GM12878 (cell line): ENCODE measurements around the gene COL2A1. TPM values are rescaled to one million over a fixed set of nuclear protein-coding genes. Genes with fewer than 3 reads are reported as not detected.

ENCODE experiments used
- ATAC-seq: fragments of 200-7000 bp; cut with Tn5 transposase; 3 replicates; pipeline ENCODE4 v1.9.1; 2020; ENCODE audit warnings: mild to moderate bottlenecking, moderate library complexity
- BruUV-seq: library from RNA; stranded (reverse); fragments of 400-500 nt; replicated peaks from 2 replicates; lab custom pipeline; 2021; lab: Mats Ljungman, UMichigan
- CTCF ChIA-PET: fragments of 300-600 bp; sonication (Branson Sonifier 250); formaldehyde crosslinking; extraction: SDS; loops from one replicate; lab custom pipeline; 2021; ENCODE audit warnings: inconsistent platforms; lab: Yijun Ruan, JAX
- POLR2A ChIA-PET: fragments of 350-600 bp; formaldehyde crosslinking; extraction: SDS; loops from one replicate; lab custom pipeline; 2021; ENCODE audit warnings: inconsistent platforms; lab: Charles Lee
- RAD21 ChIA-PET: fragments of 300-600 bp; sonication (Branson Sonifier 250); formaldehyde crosslinking; loops from one replicate; lab custom pipeline; 2023; ENCODE audit warnings: antibody characterized with exemption; ENCODE audit not compliant: unreplicated experiment; lab: Charles Lee
- SMC1A ChIA-PET: fragments of 300-600 bp; sonication (Branson Sonifier 250); formaldehyde crosslinking; loops from one replicate; lab custom pipeline; 2023; ENCODE audit not compliant: unreplicated experiment, uncharacterized antibody; lab: Charles Lee
- DNase-seq: peaks from one replicate; pipeline ENCODE4 v3.0.0-alpha.2; 2011; ENCODE audit warnings: low read depth, low spot score
- FAIRE-seq: peaks from 3 replicates; lab custom pipeline; 2011; peaks lifted over from hg19 to GRCh38; lab: Jason Lieb, UNC
- H2AFZ ChIP-seq: 2 replicates; pipeline ENCODE4 v1.6.0; 2011; ENCODE audit warnings: low read depth, low read length, control low read depth; ENCODE audit not compliant: control insufficient read depth
- H3K27ac ChIP-seq: 2 replicates; pipeline ENCODE4 v1.5.1; 2011; ENCODE audit warnings: control low read depth; ENCODE audit not compliant: control insufficient read depth, insufficient read depth
- H3K27me3 ChIP-seq, 2 experiments: replicated peaks in 1 of 2; 2 replicates each; pipeline versions ENCODE4 v1.6.0 to v1.6.1; 2011; ENCODE audit warnings: low read length in 1 of 2; ENCODE audit not compliant: control insufficient read depth in 2 of 2, insufficient read depth in 2 of 2
- H3K36me3 ChIP-seq, 2 experiments: 2 replicates each; pipeline ENCODE4 v1.5.1; 2011; ENCODE audit warnings: low read length in 1 of 2; ENCODE audit not compliant: control insufficient read depth in 2 of 2, insufficient read depth in 2 of 2
- H3K4me1 ChIP-seq: 2 replicates; pipeline ENCODE4 v1.6.1; 2011; ENCODE audit warnings: mild to moderate bottlenecking, low read length, moderate library complexity, mixed read lengths; ENCODE audit not compliant: control insufficient read depth, insufficient read depth
- H3K4me2 ChIP-seq: 2 replicates; pipeline ENCODE4 v1.6.0; 2011; ENCODE audit warnings: control low read depth; ENCODE audit not compliant: control insufficient read depth, insufficient read depth
- H3K4me3 ChIP-seq: fragments of 200-600 bp; sonication (generic); 2 replicates; pipeline ENCODE4 v1.5.1; 2016
- H3K79me2 ChIP-seq: 2 replicates; pipeline ENCODE4 v1.6.0; 2011; ENCODE audit warnings: low read length; ENCODE audit not compliant: control insufficient read depth, insufficient read depth
- H3K9ac ChIP-seq: 2 replicates; pipeline ENCODE4 v1.8.0; 2011; ENCODE audit warnings: low read length, control low read depth, mixed read lengths; ENCODE audit not compliant: control insufficient read depth, insufficient read depth
- H3K9me3 ChIP-seq: replicated peaks from 3 replicates; pipeline ENCODE4 v1.5.1; 2011; ENCODE audit warnings: mild to moderate bottlenecking, low read length; ENCODE audit not compliant: control insufficient read depth, insufficient read depth
- H4K20me1 ChIP-seq: 2 replicates; pipeline ENCODE4 v1.6.0; 2011; ENCODE audit not compliant: control insufficient read depth, insufficient read depth
- CBFB ChIP-seq: IDR thresholded peaks from 2 replicates; pipeline ENCODE4 v1.6.1; 2016; ENCODE audit warnings: antibody characterized with exemption, low read depth
- E2F4 ChIP-seq: IDR thresholded peaks from 2 replicates; pipeline ENCODE4 v1.6.1; 2012; ENCODE audit warnings: low read depth, low read length, improper control_type of control experiment
- EED ChIP-seq: sonication (generic); IDR thresholded peaks from 2 replicates; pipeline ENCODE4 v1.6.1; 2016; ENCODE audit warnings: antibody characterized with exemption, low read depth
- EGR1 ChIP-seq, 2 experiments: IDR thresholded peaks; 1 replicate in 1 of 2; 2 replicates in 1 of 2; pipeline ENCODE4 v1.6.1; 2011 to 2012; ENCODE audit warnings: low read depth in 2 of 2, low read length in 2 of 2, borderline replicate concordance in 1 of 2, mild to moderate bottlenecking in 1 of 2, moderate library complexity in 1 of 2
- FOXM1 ChIP-seq: IDR thresholded peaks from 2 replicates; pipeline ENCODE4 v1.6.1; 2012; ENCODE audit warnings: low read depth, mild to moderate bottlenecking, inconsistent platforms, low read length, moderate library complexity
- HCFC1 ChIP-seq: fragments of 150-350 bp; IDR thresholded peaks from 2 replicates; pipeline ENCODE4 v1.6.1; 2014; ENCODE audit warnings: low read length
- MEF2A ChIP-seq: IDR thresholded peaks from 2 replicates; pipeline ENCODE4 v1.6.1; 2011; ENCODE audit warnings: low read depth, mild to moderate bottlenecking, low read length, moderate library complexity; ENCODE audit not compliant: insufficient read depth
- NFYA ChIP-seq: IDR thresholded peaks from 2 replicates; pipeline ENCODE4 v1.6.1; 2011; ENCODE audit warnings: low read depth, mild to moderate bottlenecking, low read length, improper control_type of control experiment, borderline replicate concordance
- RFX5 ChIP-seq: IDR thresholded peaks from 2 replicates; pipeline ENCODE4 v1.6.1; 2011; ENCODE audit warnings: low read depth, low read length, improper control_type of control experiment
- SIX5 ChIP-seq: IDR thresholded peaks from 2 replicates; pipeline ENCODE4 v1.6.1; 2011; ENCODE audit warnings: mild to moderate bottlenecking, low read depth, low read length, moderate library complexity; ENCODE audit not compliant: severe bottlenecking
- TCF12 ChIP-seq: IDR thresholded peaks from 2 replicates; pipeline ENCODE4 v1.6.1; 2011; ENCODE audit warnings: low read depth, mild to moderate bottlenecking, low read length
- WGBS: methylation state at CpG from one replicate; pipeline ENCODE4 v1.1.6; 2016; ENCODE audit warnings: low lambda C conversion rate; ENCODE audit not compliant: insufficient replicate concordance, insufficient coverage; ENCODE audit errors: missing lambda C conversion rate; 5-methylcytosine and 5-hydroxymethylcytosine counted together
- in situ Hi-C: fragments of 300-500 bp; cut with MboI; formaldehyde crosslinking; loops from 9 replicates; pipeline ENCODE4 v1.14.3; 2018; ENCODE audit warnings: mixed read lengths
- intact Hi-C: fragments of 100-400 bp; cut with micrococcal nuclease; formaldehyde crosslinking; loops from one replicate; pipeline ENCODE4 v1.14.2; 2022; ENCODE audit not compliant: unreplicated experiment
- polyA plus RNA-seq, 11 experiments: library from polyadenylated mRNA; depleted of rRNA in 4 of 11; unstranded in 6 of 11; stranded (reverse) in 5 of 11; fragments of >200 nt; fragmentation: Nextera tagmentation in 4 of 11; fragmentation: Illumina TruSeq in 1 of 11; extraction: Ambion mirVana in 4 of 11; extraction: Trizol in 1 of 11; gene quantifications; 1 replicate in 1 of 11; 2 replicates in 10 of 11; pipeline versions ENCODE4 v1.2.1 to v1.2.3, GENCODE V29; 2011 to 2016; ENCODE audit warnings: inconsistent platforms in 2 of 11, missing spikeins in 2 of 11, low read depth in 1 of 11
- total RNA-seq, 4 experiments: library from RNA; depleted of rRNA in 3 of 4; stranded (reverse); fragments of >200 nt in 3 of 4; fragmentation: Illumina TruSeq in 1 of 4; extraction: Trizol in 1 of 4; gene quantifications; 2 replicates each; pipeline versions ENCODE4 v1.2.1 to v1.2.3, GENCODE V29; 2013 to 2021

COL2A1 gene
- total and polyA plus RNA-seq, 10 of the 15 experiments (the other 5 are each of a cell fraction or from before 2014, with no cell fraction given), result 0.06 to 0.67 (median 0.19) TPM; not detected in 1

GRCh38 chr12:48045061-48045846 lies 41.0 kb upstream of the COL2A1 start:
- Histone ChIP-seq H3K27ac (no peak overlapping the region), H3K9ac (no peak overlapping the region), H4K20me1 (no peaks in the 10 kb centered on the region), H3K4me3 (no peak overlapping the region), H3K36me3 (peaks cover 2 to 21% of the 10 kb centered on the region in 2 experiments), H3K4me2 (no peak overlapping the region), H3K27me3 (no peaks in the 10 kb centered on the region), H3K4me1 (no peaks in the 10 kb centered on the region), H3K79me2 (no peaks in the 10 kb centered on the region), H2AFZ (no peak overlapping the region), H3K9me3 (no peaks in the 10 kb centered on the region)
- ChIA-PET RAD21 (no interaction called here), POLR2A (no interaction called here), CTCF (no interaction called here), SMC1A (no interaction called here)
- ATAC-seq, result no peak
- no peak for FAIRE-seq
- no TSS peak for BruUV-seq
- TF ChIP-seq CBFB, result no peak
- intact Hi-C loops (no loop called here), in situ Hi-C loops (no loop called here)
- 91% methylated on average over 6 of the region's 6 CpGs for WGBS
- DNase-seq, result no peak

- RAD21 ChIA-PET, result no interaction called here
- SMC1A ChIA-PET, result no interaction called here
- CTCF ChIA-PET, result no interaction called here
Measured at GRCh38 chr12:48044396-48044795, 40.1 kb upstream of the COL2A1 start.

More at GRCh38 chr12:48044396-48044795, 40.1 kb upstream of the COL2A1 start:
- H3K79me2 ChIP-seq, result no peaks in the 10 kb centered on the region
- no peak for FAIRE-seq
- peaks cover 2 to 16% of the 10 kb centered on the region in 2 experiments for H3K36me3 ChIP-seq
- no peak overlapping the region for H3K4me3 ChIP-seq
- no peak overlapping the region for H3K4me2 ChIP-seq
- H2AFZ ChIP-seq, result no peak overlapping the region
- no peaks in the 10 kb centered on the region for H3K9me3 ChIP-seq
- in situ Hi-C loops (no loop called here), intact Hi-C loops (no loop called here)
- no TSS peak for BruUV-seq
- TF ChIP-seq E2F4, result no peak
- no peak for TF ChIP-seq EGR1 (IDR thresholded peaks at IDR 0.05; ENCODE audit: borderline replicate concordance in 1 of 2, low read depth in 2 of 2, low read length in 2 of 2)
- TF ChIP-seq FOXM1, result no peak
- no peak for TF ChIP-seq RFX5
- no peak for TF ChIP-seq MEF2A
- no peak for TF ChIP-seq SIX5
- no peak for TF ChIP-seq NFYA
- TF ChIP-seq HCFC1, result no peak
- TF ChIP-seq EED, result no peak
- TF ChIP-seq TCF12, result no peak
- ATAC-seq, result no peak
- H3K27me3 ChIP-seq, result no peaks in the 10 kb centered on the region
- 100% methylated on average over 7 of the region's 7 CpGs for WGBS
- H3K9ac ChIP-seq, result no peak overlapping the region
- no peaks in the 10 kb centered on the region; the same call in 1 of the 2 replicates for H3K4me1 ChIP-seq
- DNase-seq, result no peak
- POLR2A ChIA-PET, result no interaction called here
- no peak overlapping the region for H3K27ac ChIP-seq
- no peaks in the 10 kb centered on the region for H4K20me1 ChIP-seq
